Endodermal cell (in vitro differentiated cells): Measurements from ENCODE around the gene UNC93B1. TPM values are rescaled to one million over a fixed set of nuclear protein-coding genes. Genes with fewer than 3 reads are reported as not detected.

Source experiments
- DNase-seq: peaks from one replicate; pipeline ENCODE4 v3.0.0-alpha.2; 2017
- H3K27ac ChIP-seq: 2 replicates; pipeline ENCODE4 v1.5.1; 2013; ENCODE audit warnings: mild to moderate bottlenecking, low read depth, low read length, moderate library complexity
- H3K27me3 ChIP-seq: 2 replicates; pipeline ENCODE4 v1.6.1; 2013; ENCODE audit warnings: mild to moderate bottlenecking, low read length, moderate library complexity; ENCODE audit not compliant: insufficient read depth, control insufficient read depth, poor library complexity, severe bottlenecking
- H3K36me3 ChIP-seq: 2 replicates; pipeline ENCODE4 v1.7.0; 2013; ENCODE audit warnings: mild to moderate bottlenecking, low read length, moderate library complexity; ENCODE audit not compliant: control insufficient read depth, insufficient read depth
- H3K4me1 ChIP-seq: one replicate; pipeline ENCODE4 v1.7.0; 2013; ENCODE audit warnings: low read length; ENCODE audit not compliant: control insufficient read depth, insufficient read depth
- H3K4me3 ChIP-seq: 2 replicates; pipeline ENCODE4 v1.5.1; 2013; ENCODE audit warnings: mild to moderate bottlenecking, low read length, moderate library complexity
- H3K9ac ChIP-seq: 2 replicates; pipeline ENCODE4 v1.6.1; 2013; ENCODE audit warnings: mild to moderate bottlenecking, low read length, moderate library complexity; ENCODE audit not compliant: poor library complexity, severe bottlenecking; ENCODE audit errors: extremely low read depth
- H3K9me3 ChIP-seq: 2 replicates; pipeline ENCODE4 v1.6.1; 2013; ENCODE audit warnings: mild to moderate bottlenecking, low read length, moderate library complexity; ENCODE audit not compliant: control insufficient read depth
- H3K27ac Mint-ChIP-seq: 2 replicates; pipeline ENCODE4 v1.8.0; 2020; ENCODE audit warnings: mixed read lengths
- H3K27me3 Mint-ChIP-seq: 2 replicates; pipeline ENCODE4 v1.8.0; 2021; ENCODE audit warnings: mild to moderate bottlenecking, mixed read lengths; ENCODE audit not compliant: insufficient read depth
- H3K36me3 Mint-ChIP-seq: 2 replicates; pipeline ENCODE4 v1.8.0; 2020; ENCODE audit warnings: low read depth, mixed read lengths
- H3K4me1 Mint-ChIP-seq: 2 replicates; pipeline ENCODE4 v1.8.0; 2020; ENCODE audit warnings: mixed read lengths
- H3K4me3 Mint-ChIP-seq: 2 replicates; pipeline ENCODE4 v1.8.0; 2020; ENCODE audit warnings: mild to moderate bottlenecking, moderate library complexity, mixed read lengths
- H3K9me3 Mint-ChIP-seq: 2 replicates; pipeline ENCODE4 v1.8.0; 2020; ENCODE audit warnings: mild to moderate bottlenecking, mixed read lengths
- CTCF ChIP-seq: fragments of 200-600 bp; sonication (generic); conservative IDR thresholded peaks from 2 replicates; pipeline ENCODE4 v1.5.0; 2021; ENCODE audit warnings: antibody characterized with exemption, mild to moderate bottlenecking
- WGBS, 2 experiments: methylation state at CpG; one replicate each; pipeline versions ENCODE4 v1.1.5 to v1.1.7; 2013; ENCODE audit warnings: missing lambda C conversion rate in 2 of 2, mixed read lengths in 1 of 2; ENCODE audit not compliant: insufficient coverage in 1 of 2, insufficient read length in 1 of 2; 5-methylcytosine and 5-hydroxymethylcytosine counted together
- total RNA-seq, 2 donors: library from RNA; stranded (reverse); fragmentation: NEBNext Ultra II Directional in 1 of 2; extraction: Animal tissue kit (Norgen Biotek cat#: 25700) in 1 of 2; gene quantifications; 2 replicates in 1 of 2; 3 replicates in 1 of 2; pipeline ENCODE4 v1.2.1, GENCODE V29; 2021

Gene UNC93B1
- total RNA-seq, 2 donors from 2014 or later, result 27.1 to 32.0 TPM

DNA sequence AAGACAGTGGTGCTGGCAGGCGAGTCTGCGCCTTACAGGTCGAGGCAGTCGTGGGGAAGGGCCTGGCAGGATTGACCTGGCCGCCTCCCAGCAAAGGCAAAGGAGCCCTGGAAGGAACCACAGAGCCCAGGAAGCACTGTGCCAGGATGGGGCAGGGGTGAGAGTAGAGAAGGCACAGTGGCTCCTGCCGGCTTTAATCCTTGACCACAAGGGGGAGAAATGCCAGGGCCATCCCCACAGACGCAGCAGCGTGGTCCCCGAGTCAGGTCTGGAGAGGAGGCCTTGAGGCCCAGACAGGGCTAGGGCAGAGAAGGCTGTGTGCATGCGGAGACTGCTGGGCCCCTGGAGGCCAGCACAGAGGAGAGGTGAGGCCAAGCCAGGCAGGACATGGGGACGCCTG is 16.7 kb upstream of the UNC93B1 start:
- no peaks in the 10 kb centered on the region for H3K36me3 ChIP-seq
- no peak overlapping the region for H3K27ac Mint-ChIP-seq
- H3K4me1 Mint-ChIP-seq, result peaks cover 6% of the 10 kb centered on the region

DNA sequence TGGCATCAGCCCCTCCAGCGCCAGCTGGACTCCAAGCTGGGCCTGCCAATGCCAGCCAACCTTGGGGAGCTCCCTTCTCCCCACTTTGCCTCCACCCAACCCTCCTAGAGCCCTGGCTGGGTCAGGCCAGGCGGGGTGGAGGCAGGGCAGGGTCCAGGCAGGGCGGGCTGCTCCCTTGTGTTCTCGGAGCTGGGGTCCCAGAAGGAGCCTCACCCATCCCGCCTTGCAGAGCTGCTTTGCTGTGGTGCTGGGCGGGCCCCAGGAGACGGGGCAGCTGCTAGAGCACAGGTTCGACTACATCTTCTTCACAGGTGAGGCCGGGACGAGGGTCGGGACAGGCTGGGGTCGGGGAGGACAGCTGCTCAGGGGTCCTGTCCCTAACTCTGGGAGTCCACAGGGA is 15.6 kb upstream of the UNC93B1 start:
- no peaks in the 10 kb centered on the region for H3K4me1 ChIP-seq
- TF ChIP-seq CTCF, result no peak
- WGBS, 2 experiments, result 91 to 92% methylated on average over 2 to 12 of the region's 12 CpGs
- Mint-ChIP-seq H3K9me3 (no peaks in the 10 kb centered on the region), H3K36me3 (no peaks in the 10 kb centered on the region), H3K4me1 (peaks cover 6% of the 10 kb centered on the region), H3K27ac (no peak overlapping the region), H3K4me3 (no peak overlapping the region), H3K27me3 (no peaks in the 10 kb centered on the region)
- no peaks in the 10 kb centered on the region for H3K36me3 ChIP-seq
- no peaks in the 10 kb centered on the region for H3K9me3 ChIP-seq
- no peak for DNase-seq
- no peak overlapping the region for H3K4me3 ChIP-seq
- no peak overlapping the region for H3K9ac ChIP-seq
- no peak overlapping the region for H3K27ac ChIP-seq
- H3K27me3 ChIP-seq, result no peaks in the 10 kb centered on the region

More for the DNA sequence above, 16.7 kb upstream of the UNC93B1 start:
- H3K27me3 ChIP-seq, result no peaks in the 10 kb centered on the region
- WGBS, 2 experiments, result 68 to 69% methylated on average over 11 of the region's 11 CpGs
- peaks cover 9% of the 10 kb centered on the region for H3K36me3 Mint-ChIP-seq
- peak; percentile 66 for TF ChIP-seq CTCF
- H3K4me3 Mint-ChIP-seq, result no peak overlapping the region
- H3K9ac ChIP-seq, result no peak overlapping the region
- H3K27me3 Mint-ChIP-seq, result no peaks in the 10 kb centered on the region
- H3K4me3 ChIP-seq, result no peak overlapping the region
- DNase-seq, result peak; percentile 86
- no peaks in the 10 kb centered on the region for H3K4me1 ChIP-seq
- no peaks in the 10 kb centered on the region for H3K9me3 ChIP-seq
- H3K27ac ChIP-seq, result no peak overlapping the region
- no peaks in the 10 kb centered on the region for H3K9me3 Mint-ChIP-seq

DNA sequence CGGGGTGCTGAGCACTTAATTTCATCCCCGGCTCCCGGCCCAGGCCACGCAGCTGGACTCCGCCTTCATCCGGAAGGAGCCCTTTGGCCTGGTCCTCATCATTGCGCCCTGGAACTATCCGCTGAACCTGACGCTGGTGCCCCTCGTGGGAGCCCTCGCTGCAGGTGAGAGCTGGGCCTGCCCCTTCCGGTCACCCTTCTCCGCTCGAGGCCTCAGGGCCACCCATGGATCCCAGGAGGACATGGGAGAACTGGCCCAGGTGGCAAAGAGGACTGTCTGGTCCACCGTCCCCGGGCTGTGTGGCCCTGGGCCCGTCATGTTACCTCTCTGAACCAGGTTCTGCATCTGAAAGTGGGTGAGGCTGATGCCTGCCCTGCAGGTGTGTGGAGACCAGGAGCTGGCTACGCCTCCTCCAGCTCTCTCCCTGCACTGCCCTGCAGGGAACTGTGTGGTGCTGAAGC is 14.9 kb upstream of the UNC93B1 start:
- Mint-ChIP-seq H3K27ac (no peak overlapping the region), H3K4me1 (peaks cover 6% of the 10 kb centered on the region), H3K9me3 (no peaks in the 10 kb centered on the region), H3K4me3 (no peak overlapping the region), H3K27me3 (no peaks in the 10 kb centered on the region), H3K36me3 (no peaks in the 10 kb centered on the region)
- 91 to 96% methylated on average over 18 of the region's 18 CpGs for WGBS, 2 experiments
- no peak overlapping the region for H3K27ac ChIP-seq
- no peaks in the 10 kb centered on the region for H3K27me3 ChIP-seq
- no peak for DNase-seq
- no peaks in the 10 kb centered on the region for H3K9me3 ChIP-seq
- H3K9ac ChIP-seq, result no peak overlapping the region
- no peak for TF ChIP-seq CTCF
- H3K36me3 ChIP-seq, result no peaks in the 10 kb centered on the region
- H3K4me3 ChIP-seq, result no peak overlapping the region
- H3K4me1 ChIP-seq, result no peaks in the 10 kb centered on the region
